HepG2 (cell line): ENCODE measurements around the gene TROAP. TPM values are rescaled to one million over a fixed set of nuclear protein-coding genes. Genes with fewer than 3 reads are reported as not detected.
A peak's percentile ranks its signal among the peaks of the same experiment; 100 is the strongest.

Experiments used
- ARHGAP35 ChIP-seq: sonication (generic); formaldehyde crosslinking; IDR thresholded peaks from 2 replicates; pipeline ENCODE4 v1.9.0; 2022; ENCODE audit warnings: mild to moderate bottlenecking, inconsistent platforms, moderate library complexity, missing genetic modification reagents, borderline replicate concordance
- POLR2AphosphoS2 ChIP-seq: IDR thresholded peaks from 2 replicates; pipeline ENCODE4 v1.6.1; 2011; ENCODE audit warnings: low read depth, low read length, improper control_type of control experiment
- RBM39 ChIP-seq: fragments of 200-400 bp; formaldehyde crosslinking; IDR thresholded peaks from one replicate; pipeline ENCODE4 v1.6.1; 2018; ENCODE audit warnings: antibody characterized with exemption, mild to moderate bottlenecking, low read depth, low read length; ENCODE audit not compliant: poor library complexity, severe bottlenecking
- REXO4 ChIP-seq: sonication (generic); formaldehyde crosslinking; IDR thresholded peaks from 2 replicates; pipeline ENCODE4 v1.8.0; 2022; ENCODE audit warnings: missing genetic modification reagents, mild to moderate bottlenecking, borderline replicate concordance
- U2AF2 ChIP-seq: fragments of 200-400 bp; formaldehyde crosslinking; IDR thresholded peaks from 2 replicates; pipeline ENCODE4 v1.6.1; 2017; ENCODE audit warnings: low read depth, mild to moderate bottlenecking, low read length
- ZFP36 ChIP-seq: fragments of 150-350 bp; IDR thresholded peaks from 2 replicates; pipeline ENCODE4 v1.6.1; 2018; ENCODE audit warnings: borderline replicate concordance, low read length, low read depth; ENCODE audit not compliant: partially characterized antibody
- ZNF136 ChIP-seq: sonication (generic); formaldehyde crosslinking; IDR thresholded peaks from 2 replicates; pipeline ENCODE4 v1.8.1; 2022; ENCODE audit warnings: low read depth, mild to moderate bottlenecking, moderate library complexity, missing genetic modification reagents
- ZNF557 ChIP-seq: sonication (generic); formaldehyde crosslinking; IDR thresholded peaks from 2 replicates; pipeline ENCODE4 v1.4.0; 2020; ENCODE audit warnings: missing genetic modification reagents
- ZNF558 ChIP-seq: sonication (generic); formaldehyde crosslinking; IDR thresholded peaks from 2 replicates; pipeline ENCODE4 v1.9.0; 2022; ENCODE audit warnings: mild to moderate bottlenecking, missing genetic modification reagents, borderline replicate concordance
- ZNF660 ChIP-seq: sonication (generic); formaldehyde crosslinking; IDR thresholded peaks from 2 replicates; pipeline ENCODE4 v1.5.1; 2020; ENCODE audit warnings: mild to moderate bottlenecking, low read depth, missing genetic modification reagents, borderline replicate concordance
- ZSCAN31 ChIP-seq: sonication (generic); formaldehyde crosslinking; IDR thresholded peaks from 2 replicates; pipeline ENCODE4 v1.5.0; 2020; ENCODE audit warnings: low read depth, mild to moderate bottlenecking, missing genetic modification reagents
- polyA plus RNA-seq, 8 experiments: library from polyadenylated mRNA; depleted of rRNA in 3 of 8; stranded (reverse) in 7 of 8; unstranded in 1 of 8; fragments of >200 nt; fragmentation: Illumina TruSeq in 4 of 8; extraction: Trizol in 4 of 8; gene quantifications; 2 replicates each; pipeline versions ENCODE4 v1.2.1 to v1.2.3, GENCODE V29; 2011 to 2016; ENCODE audit warnings: low read depth in 4 of 8, missing spikeins in 1 of 8, mixed read lengths in 1 of 8; ENCODE audit not compliant: insufficient read depth in 1 of 8
- total RNA-seq, 5 experiments: library from RNA; depleted of rRNA; stranded (reverse); fragments of >200 nt; fragmentation: Illumina TruSeq; extraction: Trizol; gene quantifications; 2 replicates each; pipeline ENCODE4 v1.2.3, GENCODE V29; 2016; ENCODE audit warnings: low read depth in 1 of 5
- TF ChIP-seq, protein P1 (sequence below): sonication (generic); formaldehyde crosslinking; IDR thresholded peaks from 2 replicates; pipeline ENCODE4 v1.5.1; 2020; ENCODE audit warnings: missing genetic modification reagents, mild to moderate bottlenecking, borderline replicate concordance
- TF ChIP-seq, protein P2 (sequence below): sonication (generic); formaldehyde crosslinking; IDR thresholded peaks from 2 replicates; pipeline ENCODE4 v1.8.0; 2022; ENCODE audit warnings: missing genetic modification reagents, mild to moderate bottlenecking, inconsistent platforms, borderline replicate concordance
- TF ChIP-seq, protein P3 (sequence below): sonication (generic); formaldehyde crosslinking; IDR thresholded peaks from 2 replicates; pipeline ENCODE4 v1.4.0; 2020; ENCODE audit warnings: low read depth, mild to moderate bottlenecking, missing genetic modification reagents
- TF ChIP-seq, protein P4 (sequence below): sonication (generic); formaldehyde crosslinking; IDR thresholded peaks from 2 replicates; pipeline ENCODE4 v1.9.0; 2021; ENCODE audit warnings: missing genetic modification reagents, borderline replicate concordance
- TF ChIP-seq, protein P5 (sequence below): sonication (generic); formaldehyde crosslinking; conservative IDR thresholded peaks from 2 replicates; pipeline ENCODE4 v1.4.0; 2020; ENCODE audit warnings: missing genetic modification reagents
- TF ChIP-seq, protein P6 (sequence below): sonication (generic); formaldehyde crosslinking; IDR thresholded peaks from 2 replicates; pipeline ENCODE4 v1.5.0; 2020; ENCODE audit warnings: missing genetic modification reagents

TROAP gene
- total and polyA plus RNA-seq, 2 of the 13 experiments (the other 11 are each of a cell fraction or from before 2014, with no cell fraction given), result 22.5 to 30.9 TPM

DNA sequence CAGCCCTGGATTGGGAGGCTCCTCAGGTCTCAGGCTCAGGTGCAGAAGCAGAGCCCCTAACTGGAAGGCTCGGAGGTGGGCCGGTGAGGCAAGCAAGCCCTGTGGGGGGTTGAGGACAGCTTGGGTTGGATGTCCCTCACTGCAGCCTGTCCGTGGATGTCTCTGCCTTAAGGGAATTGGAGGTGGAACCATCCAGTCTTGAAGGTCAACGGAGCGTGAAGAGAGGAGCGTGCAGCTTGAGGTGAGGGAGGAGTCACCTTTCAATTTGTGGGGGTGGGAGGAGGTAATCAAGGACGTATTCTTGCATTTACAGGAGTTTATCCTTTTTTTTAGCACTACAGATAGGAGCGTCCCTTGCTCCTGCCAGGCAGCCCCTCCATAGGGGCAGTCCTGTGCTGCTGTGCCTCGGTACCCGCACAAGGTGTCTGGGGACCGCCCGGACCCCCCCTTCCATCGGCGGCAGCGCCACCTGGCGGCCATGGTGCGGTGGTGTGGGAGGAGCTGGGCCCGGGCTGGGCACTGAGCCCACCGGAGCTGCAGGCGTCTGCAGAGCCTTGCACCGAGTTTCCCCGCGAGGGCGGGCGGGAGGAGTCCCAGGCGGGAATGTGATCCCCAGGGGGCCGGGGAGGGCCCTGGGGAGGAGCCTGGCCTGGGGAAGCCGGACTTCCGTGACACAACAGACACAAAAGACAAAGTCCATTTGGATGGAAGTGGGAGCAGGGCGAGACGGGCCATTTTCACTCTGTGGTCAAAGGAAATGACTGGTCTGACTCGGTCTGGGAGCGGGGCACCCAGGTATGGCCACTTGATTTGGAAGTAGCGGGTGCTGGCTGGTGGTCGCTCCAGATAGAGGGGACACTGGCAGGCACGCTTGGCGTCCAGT, 24.5 kb downstream of the TROAP start (continued):
- TF ChIP-seq ARHGAP35 (peak; percentile 53; the same call in 1 of the 2 replicates), ZSCAN31 (CRISPR knock-in tag) (peak; percentile 41; the same call in 1 of the 2 replicates), ZNF136 (CRISPR knock-in tag) (no peak), U2AF2 (no peak), ZNF660 (CRISPR knock-in tag) (no peak), ZNF557 (CRISPR knock-in tag) (0 out of 2 replicates have a peak, but pooled peaks have one; percentile 63), RBM39 (peak; percentile 30), POLR2AphosphoS2 (no peak), ZNF558 (CRISPR knock-in tag) (peak; percentile 9; the same call in 1 of the 2 replicates), REXO4 (CRISPR knock-in tag) (no peak), ZFP36 (peak; percentile 0)
- TF ChIP-seq, protein P1, sequence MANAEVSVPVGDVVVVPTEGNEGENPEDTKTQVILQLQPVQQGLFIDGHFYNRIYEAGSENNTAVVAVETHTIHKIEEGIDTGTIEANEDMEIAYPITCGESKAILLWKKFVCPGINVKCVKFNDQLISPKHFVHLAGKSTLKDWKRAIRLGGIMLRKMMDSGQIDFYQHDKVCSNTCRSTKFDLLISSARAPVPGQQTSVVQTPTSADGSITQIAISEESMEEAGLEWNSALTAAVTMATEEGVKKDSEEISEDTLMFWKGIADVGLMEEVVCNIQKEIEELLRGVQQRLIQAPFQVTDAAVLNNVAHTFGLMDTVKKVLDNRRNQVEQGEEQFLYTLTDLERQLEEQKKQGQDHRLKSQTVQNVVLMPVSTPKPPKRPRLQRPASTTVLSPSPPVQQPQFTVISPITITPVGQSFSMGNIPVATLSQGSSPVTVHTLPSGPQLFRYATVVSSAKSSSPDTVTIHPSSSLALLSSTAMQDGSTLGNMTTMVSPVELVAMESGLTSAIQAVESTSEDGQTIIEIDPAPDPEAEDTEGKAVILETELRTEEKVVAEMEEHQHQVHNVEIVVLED (CRISPR knock-in tag), result peak; percentile 45; the same call in 1 of the 2 replicates
- TF ChIP-seq, protein P2, sequence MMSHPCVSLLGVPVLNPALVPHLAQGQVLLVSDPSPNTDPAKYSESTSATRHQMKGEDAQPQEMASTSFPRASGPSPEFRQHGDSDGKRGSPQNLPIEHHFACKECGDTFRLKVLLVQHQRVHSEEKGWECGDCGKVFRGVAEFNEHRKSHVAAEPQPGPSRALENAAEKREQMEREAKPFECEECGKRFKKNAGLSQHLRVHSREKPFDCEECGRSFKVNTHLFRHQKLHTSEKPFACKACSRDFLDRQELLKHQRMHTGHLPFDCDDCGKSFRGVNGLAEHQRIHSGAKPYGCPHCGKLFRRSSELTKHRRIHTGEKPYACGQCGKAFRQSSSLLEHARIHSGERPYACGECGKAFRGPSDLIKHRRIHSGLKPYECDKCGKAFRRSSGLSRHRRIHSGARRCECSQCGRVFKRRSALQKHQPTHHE (CRISPR knock-in tag), result peak; percentile 77
- TF ChIP-seq, protein P3, sequence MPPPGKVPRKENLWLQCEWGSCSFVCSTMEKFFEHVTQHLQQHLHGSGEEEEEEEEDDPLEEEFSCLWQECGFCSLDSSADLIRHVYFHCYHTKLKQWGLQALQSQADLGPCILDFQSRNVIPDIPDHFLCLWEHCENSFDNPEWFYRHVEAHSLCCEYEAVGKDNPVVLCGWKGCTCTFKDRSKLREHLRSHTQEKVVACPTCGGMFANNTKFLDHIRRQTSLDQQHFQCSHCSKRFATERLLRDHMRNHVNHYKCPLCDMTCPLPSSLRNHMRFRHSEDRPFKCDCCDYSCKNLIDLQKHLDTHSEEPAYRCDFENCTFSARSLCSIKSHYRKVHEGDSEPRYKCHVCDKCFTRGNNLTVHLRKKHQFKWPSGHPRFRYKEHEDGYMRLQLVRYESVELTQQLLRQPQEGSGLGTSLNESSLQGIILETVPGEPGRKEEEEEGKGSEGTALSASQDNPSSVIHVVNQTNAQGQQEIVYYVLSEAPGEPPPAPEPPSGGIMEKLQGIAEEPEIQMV (CRISPR knock-in tag), result peak; percentile 41; the same call in 1 of the 2 replicates
- TF ChIP-seq, protein P4, sequence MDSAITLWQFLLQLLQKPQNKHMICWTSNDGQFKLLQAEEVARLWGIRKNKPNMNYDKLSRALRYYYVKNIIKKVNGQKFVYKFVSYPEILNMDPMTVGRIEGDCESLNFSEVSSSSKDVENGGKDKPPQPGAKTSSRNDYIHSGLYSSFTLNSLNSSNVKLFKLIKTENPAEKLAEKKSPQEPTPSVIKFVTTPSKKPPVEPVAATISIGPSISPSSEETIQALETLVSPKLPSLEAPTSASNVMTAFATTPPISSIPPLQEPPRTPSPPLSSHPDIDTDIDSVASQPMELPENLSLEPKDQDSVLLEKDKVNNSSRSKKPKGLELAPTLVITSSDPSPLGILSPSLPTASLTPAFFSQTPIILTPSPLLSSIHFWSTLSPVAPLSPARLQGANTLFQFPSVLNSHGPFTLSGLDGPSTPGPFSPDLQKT (CRISPR knock-in tag), result no peak
- TF ChIP-seq, protein P5, sequence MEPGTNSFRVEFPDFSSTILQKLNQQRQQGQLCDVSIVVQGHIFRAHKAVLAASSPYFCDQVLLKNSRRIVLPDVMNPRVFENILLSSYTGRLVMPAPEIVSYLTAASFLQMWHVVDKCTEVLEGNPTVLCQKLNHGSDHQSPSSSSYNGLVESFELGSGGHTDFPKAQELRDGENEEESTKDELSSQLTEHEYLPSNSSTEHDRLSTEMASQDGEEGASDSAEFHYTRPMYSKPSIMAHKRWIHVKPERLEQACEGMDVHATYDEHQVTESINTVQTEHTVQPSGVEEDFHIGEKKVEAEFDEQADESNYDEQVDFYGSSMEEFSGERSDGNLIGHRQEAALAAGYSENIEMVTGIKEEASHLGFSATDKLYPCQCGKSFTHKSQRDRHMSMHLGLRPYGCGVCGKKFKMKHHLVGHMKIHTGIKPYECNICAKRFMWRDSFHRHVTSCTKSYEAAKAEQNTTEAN (CRISPR knock-in tag), result no peak; the same call in 1 of the 2 replicates
- TF ChIP-seq, protein P6, sequence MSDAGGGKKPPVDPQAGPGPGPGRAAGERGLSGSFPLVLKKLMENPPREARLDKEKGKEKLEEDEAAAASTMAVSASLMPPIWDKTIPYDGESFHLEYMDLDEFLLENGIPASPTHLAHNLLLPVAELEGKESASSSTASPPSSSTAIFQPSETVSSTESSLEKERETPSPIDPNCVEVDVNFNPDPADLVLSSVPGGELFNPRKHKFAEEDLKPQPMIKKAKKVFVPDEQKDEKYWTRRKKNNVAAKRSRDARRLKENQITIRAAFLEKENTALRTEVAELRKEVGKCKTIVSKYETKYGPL (CRISPR knock-in tag), result peak; percentile 62; the same call in 1 of the 2 replicates
